Upper lobe of left lung (tissue), 6 donors: ENCODE results near the gene ORM1. TPM values are rescaled to one million over a fixed set of nuclear protein-coding genes. Genes with fewer than 3 reads are reported as not detected.
A peak's percentile ranks its signal among the peaks of the same experiment; 100 is the strongest.

Experiments used
- ATAC-seq, 2 donors: fragments of 200-7000 bp; cut with Tn5 transposase; one replicate each; pipeline ENCODE4 v1.9.1; 2022; ENCODE audit warnings: mild to moderate bottlenecking in 2 of 2, moderate library complexity in 2 of 2; ENCODE audit not compliant: low FRiP score in 2 of 2
- DNase-seq, 2 donors: peaks; one replicate each; pipeline ENCODE4 v3.0.0-alpha.2; 2019 to 2020
- H3K27ac ChIP-seq, 4 donors: fragments of 200-600 bp; sonication (generic); one replicate each; pipeline ENCODE4 v1.5.1; 2016 to 2019
- H3K27me3 ChIP-seq, 4 donors: fragments of 200-600 bp; sonication (generic); one replicate each; pipeline ENCODE4 v1.5.1; 2017 to 2019
- H3K36me3 ChIP-seq, 4 donors: fragments of 200-600 bp; sonication (generic); one replicate each; pipeline ENCODE4 v1.5.1; 2016 to 2019
- H3K4me1 ChIP-seq, 4 donors: fragments of 200-600 bp; sonication (generic); one replicate each; pipeline ENCODE4 v1.5.1; 2018 to 2019
- H3K4me3 ChIP-seq, 4 donors: fragments of 200-600 bp; sonication (generic); one replicate each; pipeline ENCODE4 v1.5.1; 2017 to 2019; ENCODE audit warnings: mild to moderate bottlenecking in 2 of 4, moderate library complexity in 1 of 4
- H3K9me3 ChIP-seq, 4 donors: fragments of 200-600 bp; sonication (generic); one replicate each; pipeline ENCODE4 v1.5.1; 2018 to 2019
- EP300 ChIP-seq, 4 donors: sonication (generic); formaldehyde crosslinking; IDR thresholded peaks; one replicate each; pipeline ENCODE4 v1.5.1; 2017; ENCODE audit warnings: antibody characterized with exemption in 4 of 4, control low read depth in 2 of 4
- POLR2A ChIP-seq, 4 donors: fragments of 450-650 bp; IDR thresholded peaks; one replicate each; pipeline ENCODE4 v1.5.1; 2016 to 2017; ENCODE audit warnings: antibody characterized with exemption in 4 of 4, mild to moderate bottlenecking in 2 of 4
- POLR2AphosphoS5 ChIP-seq, 2 donors: sonication (generic); formaldehyde crosslinking; IDR thresholded peaks; one replicate each; pipeline ENCODE4 v1.5.1; 2017; ENCODE audit warnings: antibody characterized with exemption in 2 of 2
- WGBS, 2 donors: methylation state at CpG; one replicate each; pipeline ENCODE4 v1.1.5; 2017 to 2018; 5-methylcytosine and 5-hydroxymethylcytosine counted together
- total RNA-seq, 6 donors: library from RNA; depleted of rRNA in 4 of 6; stranded (reverse); fragments of >200 nt in 4 of 6; gene quantifications; one replicate each; pipeline versions ENCODE4 v1.1.0 to v1.2.1, GENCODE V29; 2016 to 2021
- TF ChIP-seq, protein P1 (sequence below), 6 experiments: fragments of 450-650 bp in 4 of 6; fragments of 200-600 bp in 2 of 6; sonication (generic) in 2 of 6; IDR thresholded peaks; one replicate each; pipeline ENCODE4 v1.5.1; 2016 to 2019; ENCODE audit warnings: antibody characterized with exemption in 6 of 6
- donor health status: DM: no; HTN: no; CAD: no; lungs with moderate emphysema.
- donor health status: DM: no; HTN: yes; CAD: no; lungs with severe emphysema.

Gene ORM1
- total RNA-seq, 6 donors from 2014 or later = 1.8 to 17.9 (median 12.0) TPM; not detected in 1

- no peaks in the 10 kb centered on the region for H3K9me3 ChIP-seq
- no peaks in the 10 kb centered on the region for H3K27me3 ChIP-seq
- no peak overlapping the region for H3K4me3 ChIP-seq
- DNase-seq (no peak), ATAC-seq (no peak)
- no peaks in the 10 kb centered on the region for H3K36me3 ChIP-seq
- H3K27ac ChIP-seq = peak overlapping the region in 1 of 4 donors; percentile 17
- TF ChIP-seq POLR2A (IDR thresholded peaks at IDR 0.05) (no peak), POLR2AphosphoS5 (IDR thresholded peaks at IDR 0.05) (no peak), EP300 (IDR thresholded peaks at IDR 0.05) (no peak)
- TF ChIP-seq, protein P1, sequence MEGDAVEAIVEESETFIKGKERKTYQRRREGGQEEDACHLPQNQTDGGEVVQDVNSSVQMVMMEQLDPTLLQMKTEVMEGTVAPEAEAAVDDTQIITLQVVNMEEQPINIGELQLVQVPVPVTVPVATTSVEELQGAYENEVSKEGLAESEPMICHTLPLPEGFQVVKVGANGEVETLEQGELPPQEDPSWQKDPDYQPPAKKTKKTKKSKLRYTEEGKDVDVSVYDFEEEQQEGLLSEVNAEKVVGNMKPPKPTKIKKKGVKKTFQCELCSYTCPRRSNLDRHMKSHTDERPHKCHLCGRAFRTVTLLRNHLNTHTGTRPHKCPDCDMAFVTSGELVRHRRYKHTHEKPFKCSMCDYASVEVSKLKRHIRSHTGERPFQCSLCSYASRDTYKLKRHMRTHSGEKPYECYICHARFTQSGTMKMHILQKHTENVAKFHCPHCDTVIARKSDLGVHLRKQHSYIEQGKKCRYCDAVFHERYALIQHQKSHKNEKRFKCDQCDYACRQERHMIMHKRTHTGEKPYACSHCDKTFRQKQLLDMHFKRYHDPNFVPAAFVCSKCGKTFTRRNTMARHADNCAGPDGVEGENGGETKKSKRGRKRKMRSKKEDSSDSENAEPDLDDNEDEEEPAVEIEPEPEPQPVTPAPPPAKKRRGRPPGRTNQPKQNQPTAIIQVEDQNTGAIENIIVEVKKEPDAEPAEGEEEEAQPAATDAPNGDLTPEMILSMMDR (IDR thresholded peaks at IDR 0.05) = no peak
- WGBS, 2 donors = 76 to 92% methylated on average over 8 to 12 of the region's 12 CpGs
- no peaks in the 10 kb centered on the region for H3K4me1 ChIP-seq
These were observed 41.3 kb upstream of the ORM1 start for GRCh38 chr9:114281473-114282103.

DNA sequence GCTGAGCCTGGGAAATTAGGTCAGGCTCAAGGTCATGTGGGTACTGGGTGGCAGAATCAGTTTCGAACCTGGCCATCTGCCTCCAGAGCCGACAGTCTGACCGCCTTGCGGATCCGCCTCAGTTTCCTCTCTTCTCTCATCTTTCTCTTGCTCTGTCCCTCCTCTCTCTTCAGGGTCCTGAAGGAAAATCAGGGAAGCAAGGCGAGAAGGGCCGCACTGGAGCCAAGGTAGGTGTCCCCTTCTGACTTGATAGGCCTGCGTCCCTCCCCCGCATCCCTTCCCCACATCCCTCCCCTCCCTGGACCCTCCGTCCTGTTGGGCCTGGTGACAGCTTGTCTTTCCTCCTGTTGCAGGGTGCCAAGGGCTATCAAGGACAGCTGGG is 40.8 kb upstream of the ORM1 start:
- no peaks in the 10 kb centered on the region for H3K27me3 ChIP-seq
- H3K36me3 ChIP-seq = no peaks in the 10 kb centered on the region
- DNase-seq = no peak
- 95 to 96% methylated on average over 10 of the region's 10 CpGs for WGBS, 2 donors
- no peak overlapping the region for H3K4me3 ChIP-seq
- H3K9me3 ChIP-seq = no peaks in the 10 kb centered on the region
- H3K4me1 ChIP-seq = no peaks in the 10 kb centered on the region
- no peak for TF ChIP-seq POLR2A (IDR thresholded peaks at IDR 0.05)
- TF ChIP-seq POLR2AphosphoS5 (IDR thresholded peaks at IDR 0.05) = no peak
- TF ChIP-seq, protein P1 (IDR thresholded peaks at IDR 0.05) = no peak
- no peak for TF ChIP-seq EP300 (IDR thresholded peaks at IDR 0.05)
- ATAC-seq = no peak
- H3K27ac ChIP-seq = no peak overlapping the region

- DNase-seq (no peak), ATAC-seq (no peak)
- no peak overlapping the region for H3K4me3 ChIP-seq
- no peaks in the 10 kb centered on the region for H3K4me1 ChIP-seq
- no peaks in the 10 kb centered on the region for H3K9me3 ChIP-seq
- TF ChIP-seq POLR2AphosphoS5 (IDR thresholded peaks at IDR 0.05) (no peak), POLR2A (IDR thresholded peaks at IDR 0.05) (no peak), EP300 (IDR thresholded peaks at IDR 0.05) (no peak)
- TF ChIP-seq, protein P1 (IDR thresholded peaks at IDR 0.05) = no peak
- H3K27ac ChIP-seq = no peak overlapping the region
- no peaks in the 10 kb centered on the region for H3K27me3 ChIP-seq
- 83 to 94% methylated on average over 6 of the region's 6 CpGs for WGBS, 2 donors
- no peaks in the 10 kb centered on the region for H3K36me3 ChIP-seq
These were observed 40.4 kb upstream of the ORM1 start for GRCh38 chr9:114282507-114282906.

GRCh38 chr9:114282926-114283325 is 40.0 kb upstream of the ORM1 start:
- Histone ChIP-seq H3K36me3 (no peaks in the 10 kb centered on the region), H3K4me3 (no peak overlapping the region), H3K27ac (no peak overlapping the region), H3K27me3 (no peaks in the 10 kb centered on the region), H3K9me3 (no peaks in the 10 kb centered on the region), H3K4me1 (no peaks in the 10 kb centered on the region)
- ATAC-seq (no peak), DNase-seq (no peak)
- 42 to 59% methylated on average over 5 of the region's 5 CpGs for WGBS, 2 donors
- TF ChIP-seq, protein P1 (IDR thresholded peaks at IDR 0.05) = no peak
- no peak for TF ChIP-seq POLR2AphosphoS5 (IDR thresholded peaks at IDR 0.05)
- no peak for TF ChIP-seq EP300 (IDR thresholded peaks at IDR 0.05)
- no peak for TF ChIP-seq POLR2A (IDR thresholded peaks at IDR 0.05)

GRCh38 chr9:114283551-114284111 is 39.3 kb upstream of the ORM1 start:
- Histone ChIP-seq H3K36me3 (no peaks in the 10 kb centered on the region), H3K27ac (no peak overlapping the region), H3K4me1 (no peaks in the 10 kb centered on the region), H3K27me3 (no peaks in the 10 kb centered on the region), H3K4me3 (no peak overlapping the region), H3K9me3 (no peaks in the 10 kb centered on the region)
- DNase-seq = no peak
- 92% methylated on average over 14 of the region's 14 CpGs for WGBS, 2 donors
- ATAC-seq = no peak
- no peak for TF ChIP-seq EP300 (IDR thresholded peaks at IDR 0.05)
- TF ChIP-seq, protein P1 (IDR thresholded peaks at IDR 0.05) = no peak
- TF ChIP-seq POLR2AphosphoS5 (IDR thresholded peaks at IDR 0.05) = no peak
- TF ChIP-seq POLR2A (IDR thresholded peaks at IDR 0.05) = no peak
